ENCODE data around the gene SLC25A36.
"Not testable (repeated sequence)": the region's sequence is repeated elsewhere in the genome, so short reads cannot be mapped to it uniquely, and the experiment has no call there.

- TF ChIP-seq EZH2 (IDR thresholded peaks at IDR 0.05; ENCODE audit: insufficient read depth, poor library complexity, severe bottlenecking); EZH2phosphoT487 (IDR thresholded peaks at IDR 0.05; ENCODE audit: insufficient read depth, low read depth): not testable (repeated sequence)
Observed at GRCh38 chr3:140994861-140995260, 53.2 kb downstream of the SLC25A36 start.

Measured in GM23248 (cell line).